H4 (cell line): ENCODE data around the gene TMEM17. TPM values are rescaled to one million over a fixed set of nuclear protein-coding genes. Genes with fewer than 3 reads are reported as not detected.

Experiments used
- DNase-seq: peaks from one replicate; pipeline ENCODE4 v3.0.0-alpha.2; 2015; ENCODE audit warnings: low spot score
- total RNA-seq: library from RNA; depleted of rRNA; stranded (reverse); fragments of >200 nt; shearing (Covaris generic); gene quantifications from 2 replicates; pipeline ENCODE4 v1.2.3, GENCODE V29; 2014

The TMEM17 gene
- total RNA-seq, 1 experiment from 2014 or later: 2.8 TPM

DNA sequence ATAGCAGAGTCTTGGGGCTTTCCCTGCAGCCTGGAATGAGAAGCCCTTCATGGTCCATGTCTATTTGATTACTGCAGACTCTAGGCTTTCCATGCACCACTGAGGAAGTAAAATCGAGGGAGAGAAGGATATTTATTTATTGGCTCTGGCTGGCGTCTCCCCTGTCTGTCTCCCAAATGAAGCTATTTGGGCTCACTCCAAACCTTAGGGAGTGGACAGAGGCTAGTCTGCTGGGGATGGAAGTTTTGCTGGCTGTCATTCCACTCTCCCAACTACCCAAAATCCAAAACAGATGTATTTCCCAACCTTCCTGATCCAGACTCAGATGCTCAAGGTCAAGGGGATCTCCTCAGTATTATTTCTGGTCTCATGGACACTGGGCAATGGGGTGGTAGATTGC, 33.7 kb downstream of the TMEM17 start:
- DNase-seq: no peak

GRCh38 chr2:62471816-62472215, 34.2 kb downstream of the TMEM17 start:
- DNase-seq: no peak

GRCh38 chr2:62471404-62471803, 34.6 kb downstream of the TMEM17 start:
- DNase-seq: no peak

- no peak for DNase-seq
Measured at GRCh38 chr2:62469548-62469947, 36.4 kb downstream of the TMEM17 start.

DNA sequence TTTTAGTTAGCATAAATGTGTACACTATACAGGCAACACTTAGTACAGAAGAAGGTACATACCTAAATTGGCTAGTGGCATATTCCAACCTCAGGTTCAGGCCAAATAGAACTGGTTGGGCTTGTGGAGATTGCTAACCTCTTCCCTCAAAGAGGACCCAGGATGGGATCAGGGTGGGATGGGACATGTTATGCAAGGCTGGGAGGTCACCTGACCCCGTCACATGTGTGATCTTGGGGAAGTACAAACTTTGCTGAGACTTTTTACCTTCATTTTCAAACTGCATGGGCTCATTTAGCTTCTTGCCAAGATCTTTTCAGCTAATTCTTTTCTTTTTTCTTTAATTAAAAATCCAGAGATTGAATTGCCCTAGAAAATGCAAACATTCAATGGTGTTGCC, 36.9 kb downstream of the TMEM17 start:
- no peak for DNase-seq

GRCh38 chr2:62467475-62468321, 38.3 kb downstream of the TMEM17 start:
- peak; percentile 75 for DNase-seq

DNA sequence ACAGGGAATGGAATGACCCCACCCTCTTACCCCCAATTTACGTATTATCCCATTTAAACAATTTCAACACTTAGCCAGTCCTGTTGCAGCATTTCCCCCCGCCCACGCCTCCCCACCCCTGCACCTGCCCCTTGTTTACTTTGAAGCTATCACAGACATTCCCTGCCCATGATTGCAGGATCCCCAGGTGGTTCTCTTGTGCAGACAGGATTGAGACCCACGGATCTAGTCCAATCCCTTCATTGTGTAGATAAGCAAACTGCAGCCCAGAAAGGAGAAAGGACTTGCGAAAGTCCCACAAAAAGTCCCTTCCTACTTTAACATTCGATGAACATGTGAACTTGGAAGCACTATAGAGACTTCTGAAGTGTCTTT, 38.9 kb downstream of the TMEM17 start:
- no peak for DNase-seq

GRCh38 chr2:62466503-62466854, 39.5 kb downstream of the TMEM17 start:
- DNase-seq: no peak

GRCh38 chr2:62465741-62466502, 40.1 kb downstream of the TMEM17 start:
- no peak for DNase-seq

DNA sequence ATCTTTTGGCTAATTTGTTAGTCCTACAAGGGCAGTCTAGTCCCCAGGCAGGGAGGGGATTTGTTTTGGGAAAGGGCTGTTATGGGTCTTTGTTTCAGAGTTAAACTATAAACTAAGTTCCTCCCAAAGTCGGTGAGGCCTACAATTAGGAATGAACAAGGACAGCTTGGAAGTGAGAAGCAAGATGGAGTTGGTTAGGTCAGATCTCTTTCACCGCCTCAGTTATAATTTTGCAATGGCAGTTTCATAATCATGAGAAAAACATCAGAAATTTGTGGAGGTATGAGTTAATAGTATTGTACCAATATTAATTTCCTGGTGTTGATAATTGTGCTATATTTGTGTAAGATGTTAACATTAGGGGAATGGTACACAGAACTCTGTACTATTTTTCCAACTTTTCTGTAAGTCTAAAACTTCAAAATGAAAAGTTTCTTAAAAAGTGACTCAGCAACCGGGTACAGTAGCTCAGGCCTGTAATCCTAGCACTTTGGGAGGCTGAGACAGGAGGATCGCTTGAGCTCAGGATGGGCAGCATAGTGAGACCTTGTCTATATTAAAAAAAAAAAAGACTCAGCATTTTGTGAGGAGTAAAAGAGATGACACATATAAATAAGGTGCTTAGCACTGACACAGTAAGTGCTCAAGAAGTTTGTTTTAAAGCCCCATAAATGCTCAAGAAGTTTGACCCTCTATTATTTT, 40.8 kb downstream of the TMEM17 start:
- no peak for DNase-seq

DNA sequence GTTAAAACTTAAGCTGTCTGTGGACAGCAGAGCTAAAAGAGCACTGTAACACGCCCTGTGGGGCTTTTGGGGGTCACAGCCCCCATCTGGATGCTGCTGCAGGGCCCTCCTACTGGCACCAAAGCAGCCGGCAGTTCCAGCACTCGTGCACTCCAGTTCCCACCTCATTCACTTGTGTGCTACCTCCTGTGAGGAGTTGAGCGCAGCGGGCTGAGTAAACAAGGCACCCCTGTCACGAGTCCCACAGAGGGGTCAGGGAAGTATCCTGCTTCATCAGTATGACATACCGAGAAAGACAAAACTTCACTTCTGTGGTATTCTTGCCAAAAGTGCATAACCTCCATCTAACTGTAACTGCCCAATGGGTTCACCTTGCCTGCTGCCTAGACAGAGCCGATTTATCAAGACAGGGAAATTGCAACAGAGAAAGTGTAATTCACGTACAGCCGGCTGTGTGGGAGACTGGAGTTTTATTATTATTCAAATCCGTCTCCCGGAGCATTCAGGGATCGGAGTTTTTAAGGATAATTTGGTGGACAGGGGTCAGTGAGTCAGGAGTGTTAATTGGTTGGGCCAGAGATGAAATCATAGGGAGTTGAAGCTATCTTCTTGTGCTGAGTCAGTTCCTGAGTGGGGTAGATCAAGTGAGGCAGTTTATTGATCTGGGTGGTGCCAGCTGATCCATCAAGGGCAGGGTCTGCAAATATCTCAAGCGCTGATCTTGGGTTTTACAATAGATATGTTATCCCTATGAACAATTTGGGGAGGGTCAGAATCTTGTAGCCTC, 41.6 kb downstream of the TMEM17 start:
- DNase-seq: no peak

DNA sequence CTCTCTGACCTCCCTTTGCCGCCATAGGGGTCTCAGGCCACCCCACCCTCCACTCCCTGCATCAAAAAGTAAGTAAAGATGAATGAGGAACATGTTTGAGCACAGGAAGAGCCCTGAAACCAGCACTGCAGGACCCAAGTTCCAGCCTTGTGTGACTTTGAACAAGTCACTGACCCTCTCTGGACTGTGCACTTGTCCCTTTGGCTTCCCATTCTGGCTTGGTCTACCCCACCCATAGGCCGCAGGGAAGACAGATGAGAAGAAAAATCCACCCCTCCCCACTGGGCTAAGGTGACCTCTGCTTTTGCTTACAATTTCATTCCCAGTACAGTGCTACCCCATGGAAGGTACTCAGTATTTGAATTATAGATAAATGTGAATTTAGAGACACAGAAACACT, 43.8 kb downstream of the TMEM17 start:
- DNase-seq: no peak

DNA sequence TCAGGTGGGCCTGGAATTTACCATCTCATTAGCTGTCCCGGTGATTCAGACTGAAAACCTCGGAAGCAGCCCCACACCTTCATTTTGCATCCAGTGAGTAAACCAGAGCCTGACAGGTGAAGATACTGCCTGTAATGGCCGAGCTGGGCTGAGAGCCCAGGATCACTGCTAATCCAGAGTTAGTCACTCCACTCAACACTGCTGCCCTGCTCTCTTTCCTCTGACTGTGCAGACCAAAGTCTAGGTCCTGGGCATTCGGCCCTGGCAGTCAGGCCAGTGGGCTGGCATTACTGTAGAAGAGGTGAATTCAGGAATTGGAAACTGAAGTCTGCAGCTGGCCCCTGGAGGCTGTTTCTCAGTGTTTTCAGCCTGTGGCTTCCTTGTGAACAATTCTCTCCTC, 44.3 kb downstream of the TMEM17 start:
- DNase-seq: no peak

- DNase-seq: no peak
Measured at GRCh38 chr2:62461017-62461553, 44.9 kb downstream of the TMEM17 start.

DNA sequence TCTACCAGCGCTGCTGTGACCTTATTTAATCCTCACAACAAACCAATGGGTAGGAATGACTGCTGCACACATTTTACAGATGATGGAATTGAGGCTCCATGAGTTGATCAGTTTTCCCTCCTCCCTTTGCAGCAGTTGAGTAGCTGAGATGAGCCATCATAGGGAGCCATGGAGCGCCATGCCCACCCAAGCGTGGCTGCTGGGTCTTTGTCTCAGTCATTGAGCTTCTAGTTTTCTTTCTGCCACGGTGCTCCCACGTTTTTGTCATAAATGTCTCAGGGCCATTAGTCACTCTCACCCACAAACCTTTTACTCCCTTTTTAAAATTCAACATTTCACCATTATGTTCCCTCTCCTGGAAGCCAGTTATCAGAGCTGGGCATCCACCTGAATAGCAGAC, 45.8 kb downstream of the TMEM17 start:
- no peak for DNase-seq

DNA sequence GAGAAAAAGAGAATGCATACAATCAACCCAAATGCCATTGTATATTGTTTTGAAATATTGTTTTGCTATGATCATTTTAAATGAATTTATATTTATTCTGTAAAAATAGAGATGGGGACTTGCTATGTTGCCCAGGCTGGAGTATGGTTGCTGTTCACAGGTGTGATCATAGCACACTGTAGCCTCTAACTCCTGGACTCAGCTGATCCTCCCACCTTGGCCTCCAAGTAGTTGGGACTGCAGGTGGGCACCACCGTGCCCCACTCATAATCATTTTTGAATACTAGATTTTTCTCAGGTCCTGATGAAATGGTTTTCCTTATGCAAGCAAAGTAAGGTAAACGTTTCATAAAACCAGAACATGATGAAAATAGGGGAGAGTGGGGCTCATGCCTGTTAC, 46.3 kb downstream of the TMEM17 start:
- DNase-seq: no peak

- DNase-seq: no peak
Measured at GRCh38 chr2:62459106-62459505, 46.9 kb downstream of the TMEM17 start.

DNA sequence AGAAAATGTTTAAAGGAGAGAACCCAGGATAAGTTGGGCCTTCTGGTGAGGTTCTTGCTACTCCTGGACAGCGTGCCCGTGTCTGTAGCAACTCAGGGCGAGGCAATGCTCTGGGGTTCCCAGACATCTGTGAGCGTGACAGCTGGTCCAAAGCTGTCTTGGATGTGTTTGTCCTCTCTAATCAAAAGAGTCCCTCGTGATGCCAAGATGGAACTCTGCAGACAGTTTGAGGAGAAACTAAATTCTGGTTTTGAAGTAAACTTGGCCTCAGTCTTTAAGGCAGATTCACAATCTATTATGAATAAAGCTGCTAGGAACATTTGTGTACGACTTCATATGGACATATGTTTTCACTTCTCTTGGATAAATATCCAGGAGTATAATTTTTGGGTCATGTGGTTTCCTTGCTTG, 47.3 kb downstream of the TMEM17 start:
- no peak for DNase-seq

GRCh38 chr2:62458206-62458641, 47.8 kb downstream of the TMEM17 start:
- DNase-seq: no peak

DNA sequence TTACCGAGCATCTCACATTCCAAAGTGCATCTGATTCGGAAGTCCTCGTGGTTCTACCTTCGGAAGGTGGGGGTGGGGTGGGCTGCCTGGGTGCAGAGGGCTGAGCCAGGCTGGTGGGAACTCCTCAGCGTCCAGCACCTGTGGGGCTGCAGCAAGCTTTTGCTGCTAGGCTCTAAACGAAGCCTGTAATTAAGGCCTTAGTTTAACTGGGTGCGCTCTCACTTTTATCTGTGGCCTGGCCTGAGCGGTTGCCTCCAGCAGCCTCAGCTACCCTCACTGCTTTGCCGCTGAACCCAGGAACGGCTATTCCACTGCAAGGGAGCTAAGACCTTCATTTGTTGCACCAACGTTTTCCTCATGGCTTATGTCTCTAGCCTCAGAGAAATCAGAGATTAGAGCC, 48.4 kb downstream of the TMEM17 start:
- no peak for DNase-seq

- DNase-seq: peak; percentile 34
Measured at GRCh38 chr2:62456721-62457539, 49.1 kb downstream of the TMEM17 start.
